T-helper 2 cell (primary cell): ENCODE data around the gene MPP1.
"Not testable (repeated sequence)": the region's sequence is repeated elsewhere in the genome, so short reads cannot be mapped to it uniquely, and the experiment has no call there.

Experiments
- DNase-seq, 5 experiments: peaks; one replicate each; pipeline versions ENCODE4 v3.0.0 to v3.0.0-alpha.2; 2012 to 2022
- total RNA-seq, 2 donors: gene quantifications; one replicate each; lab custom pipeline; 2026; lab: John Stamatoyannopoulos, UW

MPP1 gene
- 3.4 to 5.3 reads per million in 2 donors for total RNA-seq

DNA sequence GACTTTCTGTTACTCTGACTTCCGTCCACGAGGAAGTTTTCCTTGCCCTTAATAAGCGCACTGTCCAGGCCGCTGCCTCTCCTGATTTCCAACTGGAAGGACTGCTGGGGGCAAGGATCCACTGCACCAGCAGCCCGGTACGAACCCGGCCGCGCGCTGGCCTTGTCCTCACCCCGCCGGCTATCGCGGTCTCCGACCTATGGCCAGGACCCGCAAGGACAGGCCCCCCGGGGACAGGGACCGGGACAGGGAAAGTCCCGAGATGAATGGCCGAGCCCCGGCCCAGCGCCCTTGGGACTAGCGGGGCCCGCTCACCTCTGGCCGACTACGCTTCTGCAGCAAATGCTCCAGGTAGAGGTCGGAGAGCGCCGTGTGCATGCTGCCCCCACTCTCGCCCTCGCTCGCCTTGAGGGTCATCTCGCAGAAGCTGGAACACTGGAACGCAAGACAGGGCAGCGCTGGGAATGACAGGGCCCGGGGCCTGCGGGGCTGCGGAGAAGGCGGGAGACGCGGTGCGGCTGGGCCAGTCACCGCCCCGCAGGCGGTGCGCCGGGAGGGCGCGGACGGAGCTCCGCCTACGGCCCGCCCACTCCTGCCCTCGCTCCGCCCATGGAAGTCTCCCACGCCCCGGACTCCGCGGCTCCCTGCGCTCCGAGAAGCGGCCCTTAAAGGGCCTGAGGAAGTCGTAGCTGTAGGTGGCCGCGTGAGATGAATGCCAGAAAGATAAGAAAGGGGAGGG, at the start of gene MPP1:
TSS of gene MPP1 (minus strand) at position 529 of the 739 bp plus-strand sequence. CDS start at position 417, 112 bp downstream.
- DNase-seq: peak; percentile 27 to 74 (median 63)

DNA sequence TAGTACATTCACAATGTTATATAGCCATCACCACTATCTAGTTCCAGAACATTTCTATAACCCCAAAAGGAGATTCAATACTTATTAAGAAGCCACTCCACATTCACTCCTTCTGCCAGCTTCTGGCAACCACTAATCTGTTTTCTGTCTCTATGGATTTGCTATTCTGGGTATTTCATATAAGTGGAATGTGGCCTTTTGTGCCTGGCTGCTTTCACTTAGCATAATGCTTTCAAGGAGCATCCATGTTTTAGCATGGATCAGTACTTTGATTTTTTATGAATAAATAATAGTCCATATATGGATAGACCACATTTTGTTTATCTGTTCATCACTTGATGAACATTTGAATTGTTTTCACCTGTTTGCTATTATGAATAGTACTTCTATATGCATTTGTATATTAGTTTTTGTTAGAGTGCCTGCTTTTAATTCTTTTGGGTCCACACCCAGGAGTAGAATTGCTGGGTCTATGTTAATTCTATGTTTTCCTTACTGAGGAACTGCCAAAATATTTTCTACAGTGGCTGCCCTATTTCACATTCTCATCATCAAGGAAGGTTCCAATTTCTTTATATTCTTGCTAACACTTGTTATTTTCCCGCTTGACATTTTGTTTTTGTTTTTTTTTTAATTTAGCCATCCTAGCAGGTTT, 45.8 kb upstream of the MPP1 start:
- no peak for DNase-seq

DNA sequence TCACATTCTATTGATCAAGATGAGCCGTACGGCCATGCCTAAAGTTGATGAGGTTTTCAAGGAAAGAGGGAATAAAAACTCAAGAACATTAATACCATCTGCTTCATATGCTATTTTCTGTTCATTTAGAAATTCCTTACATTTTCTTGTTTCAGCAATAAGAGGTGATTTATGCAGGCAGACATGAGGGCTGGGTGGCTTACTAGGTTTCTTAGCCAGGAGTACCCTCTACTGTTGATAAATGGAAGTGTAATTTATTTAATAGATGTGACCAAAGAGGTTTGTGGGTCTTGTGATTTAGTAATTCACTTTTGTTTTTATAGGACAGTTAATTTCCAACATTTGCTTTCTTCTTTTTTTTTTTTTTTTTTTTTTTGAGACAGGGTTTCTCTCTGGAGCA, 35.6 kb upstream of the MPP1 start:
- peak in 2 of 5 experiments; percentile 6 to 55 for DNase-seq

DNA sequence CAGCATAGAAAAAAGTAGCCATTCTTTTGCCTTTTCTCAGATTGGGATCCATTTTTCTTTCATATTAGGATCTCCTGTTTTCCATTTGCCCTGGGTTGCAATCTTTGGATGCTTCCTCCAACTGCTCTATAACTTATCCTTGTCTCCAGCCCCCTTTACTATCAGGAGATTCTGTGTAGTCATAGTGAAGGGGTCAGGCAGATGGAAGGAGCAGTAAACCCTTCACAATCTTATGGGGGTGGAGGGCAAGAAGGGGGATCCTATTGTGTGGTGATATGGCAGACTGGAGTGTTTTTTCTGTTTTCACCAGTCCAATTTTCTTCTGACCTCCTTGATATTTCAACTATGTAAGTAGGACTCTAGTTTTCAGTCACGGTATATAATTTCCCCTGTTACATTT, 30.9 kb upstream of the MPP1 start:
- DNase-seq: no peak

DNA sequence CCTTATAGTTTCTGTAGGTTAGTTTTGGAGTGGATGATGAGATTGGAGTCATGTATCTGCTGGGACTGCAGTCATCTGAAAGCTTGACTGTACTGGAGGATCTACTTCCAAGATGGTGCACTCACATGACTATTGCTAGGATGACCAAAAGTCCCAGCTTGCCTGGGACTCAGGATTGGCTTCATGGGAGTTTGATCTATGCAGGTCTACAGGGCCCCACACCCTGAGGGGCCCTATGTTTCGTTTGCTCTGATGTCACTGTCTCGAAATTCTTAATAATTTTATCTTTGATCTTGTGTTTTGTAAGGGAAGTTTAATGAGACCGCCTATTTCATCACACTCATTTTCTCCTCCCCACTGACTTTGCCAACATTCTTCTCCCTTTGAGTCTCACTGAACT, 29.3 kb upstream of the MPP1 start, which contains the start of gene SMIM9:
TSS of gene SMIM9 (minus strand) at position 101 of the 400 bp plus-strand sequence. CDS start 3,806 bp downstream, outside the sequence.
- no peak for DNase-seq

DNA sequence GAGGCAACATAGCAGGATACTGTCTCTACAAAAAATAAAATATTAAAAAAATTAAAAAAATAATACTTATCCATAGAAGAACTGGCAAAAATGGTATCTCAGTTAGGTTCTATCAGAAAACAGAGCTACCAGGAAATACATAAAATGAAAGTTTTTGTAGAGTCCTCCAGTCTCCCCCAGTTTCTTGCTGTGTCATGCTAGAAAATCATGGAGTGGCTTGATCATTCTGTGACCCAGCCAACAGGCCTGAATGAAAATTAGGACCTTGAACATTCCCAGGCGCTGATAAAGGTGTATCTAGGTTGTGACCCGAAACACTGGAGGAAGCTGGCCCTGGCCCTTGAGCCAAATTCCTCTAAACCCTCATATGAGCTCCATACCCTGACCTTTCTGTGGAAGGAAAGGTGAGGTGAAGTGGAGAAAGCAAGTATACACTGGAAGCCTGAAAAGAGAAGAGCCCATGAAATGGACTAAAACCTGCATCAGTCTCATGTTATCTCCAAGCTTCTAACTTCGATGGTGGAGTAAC, 28.5 kb upstream of the MPP1 start:
- no peak for DNase-seq

DNA sequence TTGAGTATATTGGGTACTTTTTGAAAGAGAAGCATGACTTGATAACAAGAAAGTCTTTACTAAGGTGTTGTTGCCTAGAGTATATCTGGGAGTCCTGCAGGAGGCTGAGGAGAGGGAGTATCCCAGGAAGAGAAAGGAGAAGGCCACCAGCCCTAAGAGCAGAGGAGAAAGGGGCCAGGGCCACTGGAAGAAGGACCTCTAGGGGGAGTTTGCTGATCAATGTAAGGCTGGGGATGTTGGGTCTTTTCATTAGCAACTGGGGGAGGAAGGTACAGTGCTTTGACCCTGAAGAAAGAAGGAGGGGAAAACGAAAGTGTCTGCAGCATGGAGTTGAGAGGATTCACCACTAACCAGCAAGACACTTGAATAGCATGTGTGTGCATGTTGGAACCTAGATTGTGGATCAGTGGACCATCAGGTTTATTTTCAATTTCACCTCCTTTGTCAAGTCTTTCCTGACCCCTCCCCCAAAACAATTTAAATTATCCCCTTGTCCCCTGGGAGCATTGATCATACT, 24.7 kb upstream of the MPP1 start:
- DNase-seq: no peak

DNA sequence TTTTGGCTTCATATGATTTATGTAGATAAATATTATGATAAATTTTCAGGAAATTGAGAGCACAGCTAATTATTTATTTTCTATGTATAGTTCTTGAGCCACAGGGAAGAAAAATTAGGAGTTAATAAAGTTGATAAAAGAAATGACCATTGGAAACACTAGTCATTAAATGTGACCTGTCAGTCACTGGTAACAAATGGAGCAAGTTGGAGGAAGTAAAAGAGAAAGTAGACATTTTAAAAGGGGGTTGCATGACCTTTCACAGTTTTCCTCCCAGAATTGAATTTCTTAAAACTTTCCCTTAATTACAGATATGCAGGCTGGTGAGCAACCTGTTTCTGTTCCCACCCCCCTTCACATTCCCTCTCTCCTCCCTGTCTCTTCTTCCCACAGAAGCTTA, 23.8 kb upstream of the MPP1 start:
- no peak for DNase-seq

DNA sequence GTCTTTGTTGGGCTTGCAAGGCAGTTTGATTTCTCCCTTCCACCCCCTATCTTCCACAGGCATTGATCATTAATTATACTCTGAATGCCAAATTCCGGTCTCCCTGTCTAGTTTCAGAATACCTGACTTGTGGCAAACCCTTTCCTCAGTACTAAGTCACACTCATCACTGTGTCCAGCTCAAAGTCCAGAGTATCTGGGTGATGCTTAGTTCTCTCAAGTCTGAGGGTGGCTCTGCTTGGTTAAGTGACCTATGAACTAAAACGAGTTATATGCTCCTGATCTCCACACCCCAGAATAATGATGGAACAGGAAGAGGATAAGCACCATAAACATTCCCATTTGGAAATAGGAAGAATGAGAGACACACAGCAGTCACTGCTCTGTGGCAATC, 22.7 kb upstream of the MPP1 start:
- no peak for DNase-seq

DNA sequence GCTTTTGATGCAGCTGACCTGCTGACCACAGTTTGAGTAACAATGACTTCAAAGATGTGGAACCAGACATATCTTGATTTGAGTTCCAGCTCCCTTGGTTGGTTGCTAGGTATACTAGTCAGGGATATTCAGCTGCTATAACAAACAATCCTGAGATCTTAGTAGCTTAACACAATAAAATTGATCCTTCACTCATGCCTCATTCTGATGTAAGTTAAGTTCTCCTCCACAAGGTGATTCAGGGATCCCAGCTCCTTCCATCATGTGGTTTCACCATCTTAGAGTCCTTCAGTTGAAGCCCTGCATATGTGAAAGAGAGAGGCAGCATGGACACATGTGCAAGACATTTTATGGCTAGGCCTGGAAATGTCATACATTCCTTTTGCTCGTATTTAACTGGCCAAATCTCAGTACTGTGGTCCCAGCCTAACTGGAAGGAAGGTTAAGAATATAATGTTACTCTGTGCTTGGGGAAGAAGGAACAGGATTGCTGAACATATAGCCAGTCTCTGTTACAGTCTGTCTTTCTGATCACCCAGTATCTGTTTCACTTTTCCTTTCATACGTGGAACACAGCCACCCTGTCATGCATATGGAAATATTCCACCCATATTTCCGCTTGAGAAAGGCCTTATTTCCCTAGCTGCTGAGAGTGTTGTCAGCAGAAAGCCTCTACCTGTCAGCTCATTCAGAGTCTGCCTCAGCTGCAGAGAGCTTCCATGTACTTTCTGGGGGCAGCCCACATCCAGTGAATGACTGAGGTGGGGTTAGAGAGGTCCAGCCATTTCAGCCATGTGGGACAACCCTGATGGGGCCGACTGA, 22.1 kb upstream of the MPP1 start:
- DNase-seq: peak in 1 of 5 experiments; percentile 46

DNA sequence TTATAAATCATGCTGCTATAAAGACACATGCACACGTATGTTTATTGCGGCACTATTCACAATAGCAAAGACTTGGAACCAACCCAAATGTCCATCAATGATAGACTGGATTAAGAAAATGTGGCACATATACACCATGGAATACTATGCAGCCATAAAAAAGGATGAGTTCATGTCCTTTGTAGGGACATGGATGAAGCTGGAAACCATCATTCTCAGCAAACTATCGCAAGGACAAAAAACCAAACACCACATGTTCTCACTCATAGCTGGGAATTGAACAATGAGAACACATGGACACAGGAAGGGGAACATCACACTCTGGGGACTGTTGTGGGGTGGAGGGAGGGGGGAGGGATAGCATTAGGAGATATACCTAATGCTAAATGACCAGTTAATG, 20.3 kb upstream of the MPP1 start:
- DNase-seq: not testable (repeated sequence)

DNA sequence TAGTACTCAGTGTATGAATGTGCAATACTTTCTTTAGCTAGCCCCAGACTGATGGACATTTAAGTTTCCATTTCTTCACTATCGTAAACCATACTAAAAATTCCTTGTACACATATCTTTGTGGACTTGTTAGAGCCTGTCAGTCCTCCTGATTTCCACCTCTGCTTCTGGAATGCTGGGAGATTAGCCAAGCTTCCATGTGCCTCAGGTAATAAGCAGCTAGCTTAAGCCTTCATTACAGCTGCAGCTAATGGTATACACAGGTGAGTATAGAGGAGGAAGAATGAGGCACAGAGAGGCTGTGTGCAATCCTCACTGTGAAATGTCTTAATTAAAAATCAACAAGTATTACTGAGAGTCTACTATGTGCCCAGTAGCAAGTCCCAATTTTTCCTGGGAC, 19.4 kb upstream of the MPP1 start:
- DNase-seq: no peak

DNA sequence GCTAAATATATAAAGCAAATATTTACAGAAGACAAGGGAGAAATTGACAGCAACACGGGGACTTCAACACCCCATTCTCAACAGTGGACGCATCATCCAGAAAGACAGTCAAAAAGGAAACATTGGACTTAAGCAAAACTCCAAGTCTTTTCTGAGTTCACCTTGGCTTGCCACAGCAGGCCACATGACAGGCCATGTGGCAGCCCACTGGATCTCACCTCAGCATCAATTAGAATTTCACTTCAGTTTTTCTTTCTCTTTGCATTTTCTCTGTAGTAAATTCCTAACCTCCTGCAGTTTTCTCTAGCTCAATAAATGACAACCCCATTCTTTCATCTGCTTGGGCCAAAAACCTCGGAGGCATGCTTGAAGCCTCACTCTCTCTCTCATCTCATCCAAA, 16.7 kb upstream of the MPP1 start:
- no peak for DNase-seq

DNA sequence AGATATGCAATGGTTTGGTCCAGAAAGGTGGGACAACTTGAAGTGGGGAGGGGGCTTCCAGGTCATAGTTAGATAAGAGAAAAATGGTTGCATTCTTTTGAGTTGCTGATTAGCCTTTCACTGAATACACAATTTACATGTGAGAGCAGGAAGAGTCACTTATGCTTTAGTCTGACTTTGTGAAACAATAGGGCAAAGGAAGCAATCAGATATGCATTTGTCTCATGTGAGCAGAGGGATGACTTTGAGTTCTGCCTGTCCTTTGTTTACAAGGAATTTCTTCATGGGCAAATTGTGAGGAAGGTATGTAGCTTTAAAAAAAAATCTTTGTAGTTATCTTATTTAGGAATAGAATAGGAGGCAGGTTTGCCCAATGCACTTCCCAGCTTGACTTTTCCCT, 16.2 kb upstream of the MPP1 start:
- DNase-seq: no peak

DNA sequence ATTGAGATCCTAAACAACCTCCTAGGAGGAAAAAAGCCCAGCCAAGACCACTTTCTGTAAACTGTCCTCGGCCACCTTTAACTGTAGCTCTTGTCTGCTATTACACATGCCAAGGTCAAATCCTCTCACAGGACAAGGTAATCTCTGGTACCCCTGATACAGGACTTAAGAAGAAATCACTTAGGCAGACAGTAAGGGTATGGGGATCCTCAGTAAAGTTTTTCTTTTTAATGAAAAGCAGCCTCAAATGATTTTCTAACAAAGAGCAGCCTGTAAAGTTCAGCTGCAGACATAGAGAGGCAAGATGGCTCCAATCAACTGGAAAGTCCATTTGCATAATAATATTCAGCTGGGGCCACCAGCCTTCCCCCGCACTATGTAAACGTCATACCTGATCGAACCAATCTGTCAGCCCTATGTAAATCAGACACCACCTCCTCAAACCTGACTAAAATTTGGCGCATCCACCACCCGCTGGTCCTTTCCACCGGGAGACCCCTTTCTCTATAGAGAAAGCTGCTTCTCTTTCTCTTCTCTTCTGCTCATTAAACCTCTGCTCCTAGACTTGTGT, 14.6 kb upstream of the MPP1 start:
- no peak for DNase-seq

DNA sequence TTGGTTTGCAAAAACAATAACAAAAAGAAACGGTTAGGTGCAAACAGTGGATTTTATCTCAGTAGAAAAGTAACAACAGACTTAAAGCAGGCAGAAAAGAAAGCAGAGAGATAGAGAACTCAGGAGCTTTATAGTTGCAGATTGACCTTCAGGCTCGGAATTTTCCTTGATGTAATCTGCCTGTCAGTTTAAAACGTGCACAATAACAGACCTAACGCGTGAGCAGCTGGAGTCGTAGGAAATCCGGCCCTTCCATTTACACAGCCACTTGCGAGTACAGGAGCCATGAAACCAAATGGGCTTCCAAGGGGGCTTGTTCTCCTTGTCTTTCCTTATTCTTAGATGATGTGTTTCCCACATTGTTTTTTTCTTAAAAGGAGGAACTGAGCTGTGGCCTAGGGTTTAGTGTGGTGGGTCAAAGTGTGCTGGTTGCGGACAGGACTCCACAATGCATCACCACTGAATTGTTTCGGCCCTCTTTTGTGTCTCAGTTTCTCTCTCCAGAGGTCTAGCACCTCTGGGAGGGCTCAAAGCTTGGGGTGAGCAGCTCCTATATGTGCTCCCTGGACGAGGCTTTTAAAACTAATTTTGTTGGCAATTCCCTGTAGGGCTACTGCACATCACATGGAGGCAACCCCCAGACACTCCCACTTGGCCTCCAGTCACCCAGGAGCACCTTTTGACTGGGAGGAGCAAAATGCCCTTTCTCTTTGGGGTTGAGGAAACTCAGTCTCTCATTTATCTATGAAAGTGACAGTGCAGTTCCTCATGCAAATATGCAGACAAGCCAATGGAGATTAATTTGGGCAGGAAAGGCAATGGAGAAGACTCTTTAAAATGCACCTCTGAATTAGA, 13.9 kb upstream of the MPP1 start:
- no peak for DNase-seq

DNA sequence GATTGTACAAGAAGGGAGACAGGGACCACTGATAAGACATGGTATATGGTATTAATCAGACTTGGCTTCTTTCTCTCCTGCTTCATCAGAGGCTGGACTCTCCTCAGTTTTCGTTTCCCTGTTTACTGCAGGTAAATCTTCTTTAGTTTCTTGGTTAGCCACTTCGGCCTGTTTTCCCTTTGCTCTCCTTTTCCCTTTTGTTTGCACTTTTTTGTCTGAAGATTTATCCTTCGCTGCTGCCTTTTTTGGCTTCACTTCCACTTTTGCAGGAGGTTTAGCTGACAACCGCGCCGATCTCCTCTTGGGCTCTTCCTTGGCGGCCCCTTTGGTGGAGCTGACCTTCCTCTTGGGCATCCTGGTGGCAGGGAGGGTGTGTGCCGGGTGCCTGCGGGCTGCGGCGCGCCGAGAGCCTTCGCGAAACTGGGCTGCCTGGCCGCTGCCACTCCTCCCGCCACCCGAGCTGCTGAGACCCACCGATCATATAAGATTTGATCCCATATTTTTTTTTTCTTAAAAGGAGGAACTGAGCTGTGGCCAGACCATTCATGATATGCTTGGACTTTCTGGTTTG, 11.8 kb upstream of the MPP1 start:
- not testable (repeated sequence) for DNase-seq

DNA sequence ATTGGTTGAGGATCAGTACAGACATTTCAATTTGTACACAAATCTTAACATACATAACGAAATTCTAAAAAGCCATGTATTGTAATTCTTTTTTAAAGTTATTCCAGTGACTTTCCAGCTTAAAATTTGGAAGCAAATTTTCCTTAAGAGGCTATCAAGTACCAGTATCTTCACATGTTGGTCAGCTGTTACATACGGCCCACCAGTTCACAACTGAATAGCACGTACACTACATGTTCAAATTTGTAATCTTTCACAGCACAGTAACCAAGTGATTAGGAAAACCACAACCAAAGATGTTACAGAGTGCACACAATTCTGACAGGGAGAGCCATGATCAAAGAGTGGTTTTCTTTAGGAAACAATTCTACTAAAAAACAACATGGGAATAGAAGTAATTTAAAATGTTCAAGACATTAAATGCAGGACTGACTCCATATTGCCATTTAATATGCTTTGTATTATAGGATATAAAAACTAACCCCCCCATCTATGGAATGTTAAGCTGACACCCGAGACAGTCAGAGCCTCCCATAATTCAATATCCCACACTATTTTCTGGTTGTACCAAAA, 11.1 kb upstream of the MPP1 start:
- DNase-seq: not testable (repeated sequence)

DNA sequence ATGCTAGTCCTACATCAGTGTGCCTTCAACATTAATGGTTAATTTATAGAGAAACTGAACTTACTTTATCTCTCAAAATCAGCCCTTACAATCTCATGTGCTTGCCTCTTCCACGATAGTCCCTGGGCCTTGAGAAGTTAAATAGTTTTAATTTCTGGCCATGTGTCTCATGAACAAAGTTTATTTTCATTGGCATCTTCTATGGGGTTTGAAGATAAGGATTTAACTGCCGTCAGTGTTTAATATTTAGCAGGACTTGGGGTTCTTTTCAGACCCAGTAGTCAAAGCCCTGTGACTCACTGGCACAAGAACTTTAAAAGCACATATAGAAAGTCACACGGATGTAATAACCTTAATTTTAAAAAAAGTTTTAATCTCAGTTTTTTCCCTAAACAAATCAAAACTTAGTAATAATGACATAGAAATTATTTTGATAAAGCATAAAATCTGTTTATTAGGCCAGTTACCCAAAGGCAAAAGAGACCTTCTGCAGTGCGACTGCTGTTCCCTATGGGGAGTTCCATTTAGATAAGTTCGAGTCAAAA, 10.1 kb upstream of the MPP1 start:
- DNase-seq: no peak

DNA sequence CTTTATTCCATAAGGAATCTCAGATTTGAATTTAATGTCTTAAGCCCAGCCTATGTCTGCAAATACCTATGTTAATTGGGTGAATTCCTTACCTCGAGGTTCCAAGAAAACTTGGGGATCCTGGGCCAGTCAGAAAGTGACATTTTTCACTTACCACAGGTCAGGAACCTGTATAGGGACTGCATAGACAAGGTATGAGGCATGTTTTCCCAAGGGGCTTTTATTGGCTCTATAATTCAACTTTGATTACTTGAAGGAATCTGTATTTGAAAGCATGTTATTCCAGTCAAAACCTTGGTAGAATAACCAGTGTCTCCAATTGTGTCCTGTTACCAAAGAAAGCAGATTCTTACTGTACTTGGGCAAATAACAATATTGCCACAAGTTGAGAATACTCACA, 8.5 kb upstream of the MPP1 start:
- no peak for DNase-seq
